Fibroblast of skin of scalp (primary cell): ENCODE results near the gene MED6. TPM values are rescaled to one million over a fixed set of nuclear protein-coding genes. Genes with fewer than 3 reads are reported as not detected.
A peak's percentile ranks its signal among the peaks of the same experiment; 100 is the strongest.

Source experiments
- DNase-seq: peaks from one replicate; pipeline ENCODE4 v3.0.0-alpha.2; 2013
- polyA plus RNA-seq, 2 experiments: library from polyadenylated mRNA; unstranded; fragments of 120-200 nt; gene quantifications; one replicate each; pipeline ENCODE4 v1.2.1, GENCODE V29; 2013; ENCODE audit not compliant: insufficient read length in 2 of 2

The MED6 gene
- 26.4 TPM for polyA plus RNA-seq (2013, experiment 1 of 2; ENCODE audit: insufficient read length)
- polyA plus RNA-seq (2013, experiment 2 of 2; ENCODE audit: insufficient read length): 27.6 TPM

- DNase-seq: peak; percentile 95
Observed at GRCh38 chr14:70600382-70601157, at the start of gene MED6. Gene MED6, minus strand, starts transcription at chr14:70600655. Its CDS starts 18 bp downstream, at chr14:70600637.

GRCh38 chr14:70649803-70650202 is 49.3 kb upstream of the MED6 start:
- DNase-seq: no peak

GRCh38 chr14:70648346-70648745 is 47.9 kb upstream of the MED6 start:
- no peak for DNase-seq

- no peak for DNase-seq
Observed at GRCh38 chr14:70646705-70647104, 46.2 kb upstream of the MED6 start.

- no peak for DNase-seq
Observed at GRCh38 chr14:70645892-70646291, 45.4 kb upstream of the MED6 start.

- DNase-seq: no peak
Observed at GRCh38 chr14:70643967-70644366, 43.5 kb upstream of the MED6 start.

GRCh38 chr14:70642303-70643235 is 42.1 kb upstream of the MED6 start:
- DNase-seq: no peak

GRCh38 chr14:70641548-70642302 is 41.3 kb upstream of the MED6 start, which contains the start of gene TTC9:
Gene TTC9, plus strand, starts transcription at chr14:70641916. Its CDS starts 214 bp downstream, at chr14:70642130.
- DNase-seq: no peak

GRCh38 chr14:70640938-70641547 is 40.6 kb upstream of the MED6 start:
- DNase-seq: no peak

GRCh38 chr14:70638416-70638815 is 38.0 kb upstream of the MED6 start:
- DNase-seq: no peak

GRCh38 chr14:70635971-70636595 is 35.6 kb upstream of the MED6 start:
- DNase-seq: no peak

GRCh38 chr14:70631948-70632347 is 31.5 kb upstream of the MED6 start:
- DNase-seq: no peak

- DNase-seq: no peak
Observed at GRCh38 chr14:70624972-70625371, 24.5 kb upstream of the MED6 start.

GRCh38 chr14:70622111-70622712 is 21.8 kb upstream of the MED6 start:
- peak; percentile 13 for DNase-seq

GRCh38 chr14:70619708-70620107 is 19.3 kb upstream of the MED6 start:
- no peak for DNase-seq

GRCh38 chr14:70618314-70618713 is 17.9 kb upstream of the MED6 start:
- no peak for DNase-seq

- no peak for DNase-seq
Observed at GRCh38 chr14:70616646-70617045, 16.2 kb upstream of the MED6 start.

- no peak for DNase-seq
Observed at GRCh38 chr14:70611216-70611615, 10.8 kb upstream of the MED6 start.

GRCh38 chr14:70602254-70602653 is 1.8 kb upstream of the MED6 start:
- no peak for DNase-seq

- peak; percentile 67 for DNase-seq
Observed at GRCh38 chr14:70601162-70601561, 707 bp upstream of the MED6 start.

- no peak for DNase-seq
Observed at GRCh38 chr14:70599345-70599744, 1.1 kb downstream of the MED6 start.
